Activated CD4-positive, alpha-beta T cell treated with anti-CD3 and anti-CD28 coated beads, Interleukin-2, amount 50 U/mL, for 1 hour (primary cell): ENCODE results near the gene ZNF584.
A peak's percentile ranks its signal among the peaks of the same experiment; 100 is the strongest.
"Not testable (repeated sequence)": the region's sequence is repeated elsewhere in the genome, so short reads cannot be mapped to it uniquely, and the experiment has no call there.

ENCODE experiments used
- DNase-seq: peaks from one replicate; pipeline ENCODE4 v3.0.0-alpha.2; 2020

The ZNF584 gene

DNA sequence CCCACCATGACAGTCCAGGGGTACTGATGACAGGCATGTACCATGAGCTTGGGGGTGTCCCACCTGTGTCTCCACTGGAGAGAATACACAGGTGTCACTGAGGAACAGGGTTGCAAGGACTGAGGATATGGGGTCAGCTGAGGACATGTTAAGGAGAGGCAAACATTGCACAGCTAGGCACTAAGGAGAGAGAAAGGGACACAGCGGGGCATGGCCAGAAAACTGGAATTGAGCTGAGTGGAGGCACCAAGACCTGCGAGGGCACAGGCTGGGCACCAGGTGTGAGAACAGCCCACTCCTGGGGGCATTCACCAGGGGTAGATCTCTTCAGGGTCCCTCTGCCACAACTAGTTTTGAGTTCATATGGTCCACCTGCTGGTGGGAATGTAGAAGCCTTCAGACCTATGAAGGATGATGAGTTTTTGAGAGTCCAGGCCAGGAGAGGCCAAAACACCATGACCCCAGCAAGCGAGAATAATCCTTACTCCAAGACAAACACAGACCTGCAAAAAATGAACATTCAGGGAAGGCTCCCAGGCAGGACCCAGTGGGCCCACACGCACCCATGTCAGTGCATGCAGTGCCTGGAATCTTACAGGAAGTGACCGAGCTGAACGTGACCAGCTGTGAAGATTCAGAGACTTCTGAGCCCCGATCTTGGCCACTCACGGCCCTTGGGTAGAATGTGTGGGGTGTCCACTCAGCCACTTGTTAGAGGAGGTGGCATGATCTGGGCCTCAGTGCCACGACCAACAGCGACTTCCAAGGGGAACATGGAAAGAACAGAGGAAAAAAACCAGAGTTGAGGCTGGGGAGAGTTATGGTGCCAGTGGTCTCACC, 1.4 kb upstream of the ZNF584 start:
- no peak for DNase-seq

GRCh38 chr19:58407658-58408151, 744 bp upstream of the ZNF584 start:
- no peak for DNase-seq

- no peak for DNase-seq
These were observed 751 bp downstream of the ZNF584 start for GRCh38 chr19:58409010-58409790.

- no peak for DNase-seq
These were observed 8.2 kb downstream of the ZNF584 start for GRCh38 chr19:58416604-58417003.

- no peak for DNase-seq
These were observed 8.6 kb downstream of the ZNF584 start for GRCh38 chr19:58417071-58417470.

DNA sequence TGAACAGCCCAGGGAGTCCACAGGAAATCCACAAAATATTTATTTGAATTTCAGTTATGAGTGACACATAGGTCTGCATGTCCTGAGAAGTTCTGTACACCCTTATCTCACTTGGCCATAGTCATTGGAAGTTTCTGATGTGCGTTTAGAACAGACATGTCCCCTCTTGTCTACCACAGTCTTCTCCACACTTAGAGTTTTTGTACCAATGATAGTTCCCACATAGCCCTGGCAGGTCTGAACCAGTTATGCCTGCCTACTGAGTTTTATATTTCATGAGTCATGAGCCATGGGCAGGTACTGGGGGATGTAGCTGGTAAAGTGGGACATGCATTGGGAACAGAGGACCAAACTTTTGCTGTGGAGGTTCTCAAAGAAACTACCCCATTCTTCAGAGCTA, 20.2 kb downstream of the ZNF584 start:
- DNase-seq = no peak

DNA sequence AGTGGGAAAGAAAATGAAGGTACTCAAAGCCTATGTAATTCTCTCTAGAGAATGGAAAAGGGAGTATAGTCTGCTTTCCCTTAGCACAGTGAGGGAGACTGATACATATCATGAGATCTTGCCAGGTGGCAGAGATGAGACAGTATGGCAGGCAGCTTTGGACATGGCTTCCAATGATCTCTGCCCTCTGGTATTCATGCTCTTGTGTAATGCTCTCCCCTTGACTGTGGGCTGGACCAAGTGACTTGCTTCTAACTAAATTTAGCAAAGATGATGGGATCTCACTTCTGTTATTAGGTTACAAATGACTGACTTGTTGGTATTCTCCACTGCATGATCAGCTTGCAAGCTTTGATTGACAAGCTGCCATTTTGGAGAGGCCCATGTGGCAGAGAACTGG, 21.3 kb downstream of the ZNF584 start:
- DNase-seq = no peak

GRCh38 chr19:58434217-58434616, 25.8 kb downstream of the ZNF584 start:
- DNase-seq = no peak

- DNase-seq = peak; percentile 91
These were observed 31.4 kb downstream of the ZNF584 start, which contains the start of gene ZNF132 for GRCh38 chr19:58439576-58440554. Gene ZNF132, minus strand, starts transcription at chr19:58440153. Its CDS starts 332 bp downstream, at chr19:58439821.

- no peak for DNase-seq
These were observed 32.1 kb downstream of the ZNF584 start for GRCh38 chr19:58440556-58440955.

- DNase-seq = not testable (repeated sequence)
These were observed 34.5 kb downstream of the ZNF584 start for GRCh38 chr19:58442986-58443385.

DNA sequence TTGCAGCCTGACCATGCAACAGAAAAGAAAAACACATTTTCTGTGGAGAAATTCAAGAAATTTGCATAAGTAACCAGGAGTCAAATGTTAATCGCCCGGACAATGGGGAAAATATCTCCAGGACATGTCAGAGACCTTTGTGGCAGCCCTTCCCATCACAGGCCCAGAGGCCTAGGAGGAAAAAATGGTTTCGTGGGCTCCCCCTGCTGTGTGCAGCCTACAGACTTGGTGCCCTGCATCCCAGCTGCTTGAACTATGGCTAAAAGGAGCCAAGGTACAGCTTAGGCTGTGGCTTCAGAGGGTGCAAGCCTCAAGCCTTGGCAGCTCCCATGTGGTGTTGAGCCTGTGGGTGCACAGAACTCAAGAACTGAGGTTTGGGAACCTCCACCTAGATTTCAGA, 40.4 kb downstream of the ZNF584 start:
- DNase-seq = not testable (repeated sequence)

DNA sequence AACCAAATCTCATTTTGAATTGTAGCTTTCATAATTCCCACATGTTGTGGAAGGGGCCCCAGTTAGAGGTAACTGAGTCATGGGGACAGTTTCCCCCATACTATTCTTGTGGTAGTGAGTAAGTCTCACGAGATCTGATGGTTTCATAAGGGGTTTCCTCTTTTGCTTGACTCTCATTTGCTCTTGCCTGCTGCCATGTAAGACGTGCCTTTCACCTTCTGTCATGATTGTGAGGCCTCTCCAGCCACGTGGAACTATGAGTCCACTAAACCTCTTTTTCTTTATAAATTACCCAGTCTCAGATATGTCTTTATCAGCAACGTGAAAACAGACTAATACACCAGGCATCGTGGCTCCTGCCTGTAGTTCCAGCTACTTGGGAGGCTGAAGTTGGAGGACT, 41.5 kb downstream of the ZNF584 start:
- DNase-seq = not testable (repeated sequence)

- no peak for DNase-seq
These were observed 42.5 kb downstream of the ZNF584 start for GRCh38 chr19:58450856-58451357.

DNA sequence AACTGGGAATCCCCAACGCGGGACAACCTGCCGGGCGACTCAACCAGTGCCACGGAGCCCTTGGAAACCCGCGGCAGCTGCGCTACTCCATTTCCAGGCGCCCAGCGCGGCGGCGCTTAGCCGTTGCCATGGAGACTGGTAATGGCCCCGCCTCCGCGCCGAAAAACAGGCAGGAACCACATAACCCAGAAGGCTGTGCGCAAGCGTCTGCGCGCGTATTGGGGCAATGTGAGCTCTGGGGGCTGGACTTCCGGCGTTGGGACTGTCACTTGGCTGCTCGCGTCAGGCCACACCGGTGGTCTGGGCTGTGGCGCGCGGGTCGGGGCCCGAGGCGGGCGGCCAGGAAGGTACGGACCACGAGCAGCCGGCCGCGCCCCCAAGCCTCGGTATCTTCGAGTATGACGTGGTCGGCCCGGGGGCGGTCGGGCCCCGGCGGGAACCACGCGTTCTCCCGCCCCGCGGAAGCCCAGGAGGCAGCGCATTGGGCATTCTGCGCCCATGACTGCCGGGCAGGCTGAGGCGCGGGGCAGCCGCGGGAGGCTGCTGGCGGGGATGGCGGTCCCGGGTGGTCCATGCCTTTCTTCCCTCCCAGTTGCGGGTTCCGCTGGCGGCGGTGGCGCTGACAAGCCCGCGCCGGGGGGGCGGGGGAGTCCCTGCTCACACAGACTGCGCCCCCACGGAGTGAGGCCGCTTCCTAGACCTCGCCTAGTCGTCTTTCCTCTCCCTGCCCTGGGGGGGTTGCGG, 43.1 kb downstream of the ZNF584 start, which contains the start of gene ZNF324B:
Gene ZNF324B, plus strand, starts transcription at position 265 of the 744 bp plus-strand sequence. CDS start 2,080 bp downstream, outside the sequence.
- peak; percentile 96 for DNase-seq

GRCh38 chr19:58453743-58454142, 45.3 kb downstream of the ZNF584 start:
- DNase-seq = no peak

DNA sequence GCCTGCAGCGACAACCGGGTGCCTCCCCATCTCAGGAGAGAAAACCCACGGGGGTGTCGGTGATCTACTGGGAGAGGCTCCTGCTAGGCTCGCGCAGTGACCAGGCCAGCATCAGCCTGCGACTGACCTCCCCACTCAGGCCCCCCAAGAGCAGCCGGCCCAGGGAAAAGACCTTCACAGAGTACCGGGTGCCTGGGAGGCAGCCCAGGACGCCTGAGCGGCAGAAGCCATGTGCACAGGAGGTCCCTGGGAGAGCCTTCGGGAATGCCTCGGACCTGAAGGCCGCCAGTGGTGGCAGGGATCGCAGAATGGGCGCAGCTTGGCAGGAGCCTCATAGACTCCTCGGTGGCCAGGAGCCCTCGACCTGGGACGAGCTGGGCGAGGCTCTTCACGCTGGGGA, 46.9 kb downstream of the ZNF584 start:
- DNase-seq = no peak

GRCh38 chr19:58456111-58456510, 47.7 kb downstream of the ZNF584 start:
- DNase-seq = no peak

DNA sequence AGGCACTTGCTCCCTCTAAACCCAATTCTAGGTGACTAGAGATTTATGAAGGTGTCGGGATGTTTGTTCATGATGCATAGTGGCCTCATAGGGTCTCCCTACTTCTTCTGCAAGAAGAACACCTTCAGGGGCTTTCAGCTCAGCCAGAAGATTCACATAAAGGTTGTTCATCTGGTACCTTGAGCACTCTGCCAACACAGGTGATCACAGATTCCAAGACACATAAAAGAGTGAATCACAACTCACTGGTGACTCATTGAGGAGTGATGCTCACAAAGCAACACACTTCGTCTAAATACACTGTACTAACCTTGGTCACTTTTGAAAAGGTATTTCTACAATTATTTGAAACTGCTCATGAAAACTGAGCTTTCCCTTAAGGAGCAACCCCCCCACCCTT, 51.6 kb downstream of the ZNF584 start:
- no peak for DNase-seq

GRCh38 chr19:58466089-58466759, 57.8 kb downstream of the ZNF584 start:
- no peak for DNase-seq
